K562 (cell line): ENCODE measurements around the gene ORAI3. TPM values are rescaled to one million over a fixed set of nuclear protein-coding genes. Genes with fewer than 3 reads are reported as not detected.

Source experiments
- ARID4B ChIP-seq: sonication (generic); formaldehyde crosslinking; IDR thresholded peaks from 2 replicates; pipeline ENCODE4 v1.8.0; 2022; ENCODE audit warnings: mild to moderate bottlenecking, missing genetic modification reagents
- BRCA1 ChIP-seq, 2 experiments: fragments of 450-650 bp in 1 of 2; sonication (generic) in 1 of 2; formaldehyde crosslinking in 1 of 2; IDR thresholded peaks; 2 replicates each; pipeline versions ENCODE4 v1.5.0 to v1.6.1; 2017 to 2020; ENCODE audit warnings: mild to moderate bottlenecking in 1 of 2, missing genetic modification reagents in 1 of 2
- CBX3 ChIP-seq, 2 experiments: IDR thresholded peaks; 1 replicate in 1 of 2; 2 replicates in 1 of 2; pipeline ENCODE4 v1.6.1; 2012; ENCODE audit warnings: inconsistent platforms in 2 of 2, low read length in 2 of 2, borderline replicate concordance in 1 of 2, control low read depth in 1 of 2
- CCNT2 ChIP-seq: IDR thresholded peaks from 2 replicates; pipeline ENCODE4 v1.6.1; 2011; ENCODE audit warnings: borderline replicate concordance, low read depth, mild to moderate bottlenecking, moderate library complexity, mixed read lengths, low read length; ENCODE audit not compliant: insufficient read length; ENCODE audit errors: extremely low read depth
- CREBBP ChIP-seq: IDR thresholded peaks from one replicate; pipeline ENCODE4 v1.6.1; 2012; ENCODE audit warnings: low read depth, mild to moderate bottlenecking, control low read depth, inconsistent platforms, low read length
- CXXC5 ChIP-seq: fragments of 250-450 bp; sonication (Bioruptor Pico); IDR thresholded peaks from 2 replicates; pipeline ENCODE4 v1.8.0; 2022; ENCODE audit warnings: inconsistent platforms, mild to moderate bottlenecking, moderate library complexity
- HSF4 ChIP-seq: fragments of 250-450 bp; sonication (Bioruptor Pico); IDR thresholded peaks from 2 replicates; pipeline ENCODE4 v2.1.2; 2022; ENCODE audit warnings: mild to moderate bottlenecking, moderate library complexity, borderline replicate concordance
- MED1 ChIP-seq: sonication (generic); formaldehyde crosslinking; IDR thresholded peaks from 2 replicates; pipeline ENCODE4 v1.8.1; 2023; ENCODE audit warnings: missing genetic modification reagents, borderline replicate concordance
- MTA3 ChIP-seq: fragments of 450-650 bp; formaldehyde crosslinking; IDR thresholded peaks from 2 replicates; pipeline ENCODE4 v1.6.1; 2017; ENCODE audit warnings: mild to moderate bottlenecking, borderline replicate concordance
- NR2C1 ChIP-seq, 2 experiments: fragments of 450-650 bp; IDR thresholded peaks; 2 replicates each; pipeline ENCODE4 v1.6.1; 2017; ENCODE audit warnings: mild to moderate bottlenecking in 2 of 2, antibody characterized with exemption in 1 of 2, inconsistent platforms in 1 of 2, missing compliant biosample characterization in 1 of 2, missing genetic modification characterization in 1 of 2
- OTX1 ChIP-seq: fragments of 450-650 bp; formaldehyde crosslinking; IDR thresholded peaks from 2 replicates; pipeline ENCODE4 v1.4.0; 2022; ENCODE audit warnings: mild to moderate bottlenecking
- PHTF2 ChIP-seq: fragments of 250-450 bp; sonication (Bioruptor Pico); IDR thresholded peaks from 2 replicates; pipeline ENCODE4 v1.5.0; 2021; ENCODE audit warnings: mild to moderate bottlenecking
- PKNOX1 ChIP-seq: fragments of 450-650 bp; IDR thresholded peaks from 2 replicates; pipeline ENCODE4 v1.6.1; 2016
- POLR2A ChIP-seq: fragments of 450-650 bp; conservative IDR thresholded peaks from 2 replicates; pipeline ENCODE4 v1.6.1; 2016
- RBM17 ChIP-seq: fragments of 200-400 bp; formaldehyde crosslinking; IDR thresholded peaks from 2 replicates; pipeline ENCODE4 v1.6.1; 2017; ENCODE audit warnings: low read depth, mild to moderate bottlenecking, low read length, borderline replicate concordance
- RNF2 ChIP-seq: sonication (generic); IDR thresholded peaks from 2 replicates; pipeline ENCODE4 v1.6.1; 2016
- ZBTB17 ChIP-seq: fragments of 450-650 bp; formaldehyde crosslinking; IDR thresholded peaks from 2 replicates; pipeline ENCODE4 v1.4.0; 2020; ENCODE audit warnings: mild to moderate bottlenecking
- ZNF174 ChIP-seq: fragments of 250-450 bp; sonication (Bioruptor Pico); IDR thresholded peaks from 2 replicates; pipeline ENCODE4 v1.4.0; 2020; ENCODE audit warnings: mild to moderate bottlenecking
- ZNF212 ChIP-seq: fragments of 450-650 bp; formaldehyde crosslinking; IDR thresholded peaks from 2 replicates; pipeline ENCODE4 v1.4.0; 2020; ENCODE audit warnings: mild to moderate bottlenecking
- ZNF766 ChIP-seq: fragments of 200-800 bp; sonication (Bioruptor generic); conservative IDR thresholded peaks from 2 replicates; pipeline ENCODE4 v1.6.1; 2016; ENCODE audit warnings: missing genetic modification characterization, missing compliant biosample characterization
- polyA plus RNA-seq, 8 experiments: library from polyadenylated mRNA; depleted of rRNA in 4 of 8; stranded (reverse) in 5 of 8; unstranded in 3 of 8; fragments of >200 nt; fragmentation: Nextera tagmentation in 2 of 8; fragmentation: Illumina TruSeq in 1 of 8; extraction: Ambion mirVana in 2 of 8; extraction: Trizol in 1 of 8; gene quantifications; 2 replicates each; pipeline versions ENCODE4 v1.2.1 to v1.2.3, GENCODE V29; 2011 to 2014; ENCODE audit warnings: inconsistent platforms in 1 of 8, missing spikeins in 1 of 8
- total RNA-seq, 7 experiments: library from RNA; depleted of rRNA in 6 of 7; stranded (reverse); fragments of >200 nt in 6 of 7; fragmentation: Illumina TruSeq in 2 of 7; extraction: Trizol in 2 of 7; gene quantifications; 2 replicates each; pipeline versions ENCODE4 v1.2.1 to v1.2.3, GENCODE V29; 2011 to 2021; ENCODE audit warnings: low replicate concordance in 1 of 7

The ORAI3 gene
- total and polyA plus RNA-seq, 9 of the 15 experiments (the other 6 are each of a cell fraction or from before 2014, with no cell fraction given), result 4.9 to 23.3 (median 14.1) TPM

GRCh38 chr16:30949650-30950515 lies 1.0 kb downstream of the ORAI3 start (continued):
- TF ChIP-seq ZNF174 (CRISPR knock-in tag), result no peak
- TF ChIP-seq NR2C1 (IDR thresholded peaks at IDR 0.05), result peak; percentile 68
- TF ChIP-seq NR2C1 (tag; IDR thresholded peaks at IDR 0.05), result peak; percentile 42
- peak; percentile 57; the same call in 1 of the 2 replicates for TF ChIP-seq ZBTB17 (CRISPR knock-in tag)
- TF ChIP-seq CXXC5, result peak; percentile 57
- TF ChIP-seq ZNF766 (CRISPR knock-in tag), result 0 out of 2 replicates have a peak, but pooled peaks have one; percentile 27
- peak; percentile 66 for TF ChIP-seq OTX1 (CRISPR knock-in tag)
- TF ChIP-seq RNF2, result peak; percentile 96; the same call in 1 of the 2 replicates
- no peak for TF ChIP-seq BRCA1 (IDR thresholded peaks at IDR 0.05)
- no peak for TF ChIP-seq BRCA1 (CRISPR knock-in tag; IDR thresholded peaks at IDR 0.05)
- peak; percentile 65 for TF ChIP-seq PKNOX1
- no peak for TF ChIP-seq HSF4 (CRISPR knock-in tag)
- TF ChIP-seq PHTF2, result no peak
- TF ChIP-seq ARID4B, result peak; percentile 45; the same call in 1 of the 2 replicates
- peak; percentile 85 for TF ChIP-seq CCNT2
- no peak; a peak in 1 of 3 replicates for TF ChIP-seq CBX3 (IDR thresholded peaks at IDR 0.05; ENCODE audit: borderline replicate concordance in 1 of 2, low read length in 2 of 2)
- peak; percentile 93 for TF ChIP-seq MTA3
- peak; percentile 94 for TF ChIP-seq POLR2A
- TF ChIP-seq ZNF212, result no peak
- no peak for TF ChIP-seq RBM17
- no peak for TF ChIP-seq MED1
- no peak for TF ChIP-seq CREBBP
